ENCODE measurements around the gene BTBD1.

GRCh38 chr15:83112233-83112955, 45.3 kb upstream of the BTBD1 start:
- TF ChIP-seq EZH2phosphoT487 (IDR thresholded peaks at IDR 0.05; ENCODE audit: insufficient read depth, low read depth) (no peak), EZH2 (IDR thresholded peaks at IDR 0.05; ENCODE audit: insufficient read depth, poor library complexity, severe bottlenecking) (no peak)
